Ramos (cell line): ENCODE measurements around the gene TTC19.
"Not testable (repeated sequence)": the region's sequence is repeated elsewhere in the genome, so short reads cannot be mapped to it uniquely, and the experiment has no call there.

Experiments used
- in situ Hi-C: fragments of 300-500 bp; cut with MboI; formaldehyde crosslinking; loops from one replicate; pipeline ENCODE4 v1.14.3; 2022; ENCODE audit warnings: low sequenced_read_pairs; ENCODE audit not compliant: unreplicated experiment

TTC19 gene

GRCh38 chr17:15972497-15972951 is 27.1 kb upstream of the TTC19 start:
- in situ Hi-C loops: no loop called here

GRCh38 chr17:15973016-15973415 is 26.6 kb upstream of the TTC19 start:
- in situ Hi-C loops: no loop called here

GRCh38 chr17:15973834-15974233 is 25.8 kb upstream of the TTC19 start:
- in situ Hi-C loops: no loop called here

- in situ Hi-C loops: no loop called here
Measured at GRCh38 chr17:15977894-15978293, 21.7 kb upstream of the TTC19 start.

- in situ Hi-C loops: no loop called here
Measured at GRCh38 chr17:15978606-15979005, 21.0 kb upstream of the TTC19 start.

GRCh38 chr17:15979013-15979412 is 20.6 kb upstream of the TTC19 start:
- in situ Hi-C loops: not testable (repeated sequence)

- in situ Hi-C loops: no loop called here
Measured at GRCh38 chr17:15981208-15981607, 18.4 kb upstream of the TTC19 start.

GRCh38 chr17:15981646-15982580 is 17.7 kb upstream of the TTC19 start:
- in situ Hi-C loops: no loop called here

- in situ Hi-C loops: no loop called here
Measured at GRCh38 chr17:15996322-15996721, 3.3 kb upstream of the TTC19 start.

GRCh38 chr17:15998031-15998562 is 1.5 kb upstream of the TTC19 start:
- in situ Hi-C loops: no loop called here

GRCh38 chr17:15999974-16000827 is 577 bp downstream of the TTC19 start:
- in situ Hi-C loops: no loop called here

GRCh38 chr17:16001226-16001897 is 1.7 kb downstream of the TTC19 start:
- in situ Hi-C loops: no loop called here

- in situ Hi-C loops: no loop called here
Measured at GRCh38 chr17:16002708-16003260, 3.2 kb downstream of the TTC19 start.

GRCh38 chr17:16003841-16004240 is 4.2 kb downstream of the TTC19 start:
- in situ Hi-C loops: no loop called here

GRCh38 chr17:16005636-16006035 is 6.0 kb downstream of the TTC19 start:
- in situ Hi-C loops: no loop called here

- in situ Hi-C loops: no loop called here
Measured at GRCh38 chr17:16007439-16007838, 7.8 kb downstream of the TTC19 start.

GRCh38 chr17:16013943-16014407 is 14.4 kb downstream of the TTC19 start:
- in situ Hi-C loops: no loop called here

- in situ Hi-C loops: no loop called here
Measured at GRCh38 chr17:16019347-16019746, 19.7 kb downstream of the TTC19 start.

GRCh38 chr17:16023881-16024280 is 24.3 kb downstream of the TTC19 start:
- in situ Hi-C loops: no loop called here

- in situ Hi-C loops: no loop called here
Measured at GRCh38 chr17:16025202-16025601, 25.6 kb downstream of the TTC19 start.
